SK-N-SH (cell line): Measurements from ENCODE around the gene GRPEL2. TPM values are rescaled to one million over a fixed set of nuclear protein-coding genes. Genes with fewer than 3 reads are reported as not detected.

ENCODE experiments used
- CTCF ChIA-PET: fragments of 300-600, 350-600 bp; formaldehyde crosslinking; extraction: SDS; loops from one replicate; lab custom pipeline; 2021; lab: Yijun Ruan, JAX
- POLR2A ChIA-PET: fragments of 350-600 bp; sonication (Branson Sonifier 250); formaldehyde crosslinking; extraction: SDS; loops from one replicate; lab custom pipeline; 2020; ENCODE audit warnings: antibody characterized with exemption, inconsistent platforms; lab: Yijun Ruan, JAX
- DNase-seq: peaks from one replicate; pipeline ENCODE4 v3.0.0; 2012
- H2AFZ ChIP-seq: fragments of 200-600 bp; sonication (generic); 2 replicates; pipeline ENCODE4 v1.8.1; 2016; ENCODE audit warnings: antibody characterized with exemption, mild to moderate bottlenecking, low read depth
- H3F3A ChIP-seq: fragments of 200-600 bp; sonication (generic); replicated peaks from 2 replicates; pipeline ENCODE3; 2016; ENCODE audit warnings: antibody characterized with exemption, mild to moderate bottlenecking; ENCODE audit not compliant: insufficient read depth
- H3K27ac ChIP-seq, 2 experiments: fragments of 200-500 bp in 1 of 2; fragments of 200-600 bp in 1 of 2; sonication (Bioruptor generic) in 1 of 2; sonication (generic), shearing (Covaris generic) in 1 of 2; 2 replicates each; pipeline versions ENCODE4 v1.5.1 to v1.6.1; 2014 to 2016; ENCODE audit warnings: low read depth in 2 of 2, inconsistent platforms in 1 of 2, low read length in 1 of 2, mild to moderate bottlenecking in 1 of 2, mixed read lengths in 1 of 2
- H3K27me3 ChIP-seq: fragments of 200-600 bp; sonication (generic), shearing (Covaris generic); 2 replicates; pipeline ENCODE4 v1.6.1; 2016; ENCODE audit warnings: mixed run types; ENCODE audit not compliant: insufficient read depth
- H3K36me3 ChIP-seq, 2 experiments: fragments of 200-500 bp in 1 of 2; fragments of 200-600 bp in 1 of 2; sonication (Bioruptor generic) in 1 of 2; sonication (generic) in 1 of 2; replicated peaks in 1 of 2; 2 replicates each; pipeline versions ENCODE3 to v1.5.1; 2014 to 2016; ENCODE audit warnings: low read length in 1 of 2, mild to moderate bottlenecking in 1 of 2; ENCODE audit not compliant: insufficient read depth in 2 of 2, control insufficient read depth in 1 of 2
- H3K4me1 ChIP-seq, 2 experiments: fragments of 200-500 bp in 1 of 2; fragments of 200-600 bp in 1 of 2; sonication (Bioruptor generic) in 1 of 2; sonication (generic), shearing (Covaris generic) in 1 of 2; 2 replicates each; pipeline versions ENCODE4 v1.5.1 to v1.6.1; 2014 to 2016; ENCODE audit warnings: low read depth in 1 of 2, low read length in 1 of 2, mixed run types in 1 of 2; ENCODE audit not compliant: insufficient read depth in 2 of 2, control insufficient read depth in 1 of 2
- H3K4me2 ChIP-seq: fragments of 200-600 bp; sonication (generic), shearing (Covaris generic); 2 replicates; pipeline ENCODE4 v1.6.1; 2017; ENCODE audit warnings: mixed run types
- H3K4me3 ChIP-seq, 2 experiments: fragments of 200-500 bp in 1 of 2; fragments of 200-600 bp in 1 of 2; sonication (Bioruptor generic) in 1 of 2; sonication (generic), shearing (Covaris generic) in 1 of 2; 2 replicates each; pipeline versions ENCODE4 v1.5.1 to v1.8.1; 2014 to 2016; ENCODE audit warnings: low read depth in 2 of 2, inconsistent platforms in 1 of 2, low read length in 1 of 2, mild to moderate bottlenecking in 1 of 2, mixed read lengths in 1 of 2, moderate library complexity in 1 of 2
- H3K79me2 ChIP-seq: fragments of 200-600 bp; sonication (generic); 2 replicates; pipeline ENCODE4 v1.8.1; 2017; ENCODE audit warnings: mild to moderate bottlenecking; ENCODE audit not compliant: insufficient read depth
- H3K9ac ChIP-seq: fragments of 200-600 bp; sonication (generic); 2 replicates; pipeline ENCODE4 v1.6.1; 2017; ENCODE audit warnings: mixed run types
- H3K9me2 ChIP-seq: fragments of 200-600 bp; sonication (generic); 2 replicates; pipeline ENCODE4 v1.6.1; 2017; ENCODE audit warnings: mixed run types
- H3K9me3 ChIP-seq: fragments of 200-600 bp; sonication (generic); 2 replicates; pipeline ENCODE4 v1.6.1; 2017; ENCODE audit warnings: mixed run types, mild to moderate bottlenecking, moderate library complexity
- H4K20me1 ChIP-seq: fragments of 200-600 bp; sonication (generic); 2 replicates; pipeline ENCODE4 v1.6.1; 2017; ENCODE audit warnings: mild to moderate bottlenecking, mixed run types; ENCODE audit not compliant: insufficient read depth
- EZH2phosphoT487 ChIP-seq: fragments of 200-600 bp; sonication (generic); IDR thresholded peaks from 2 replicates; pipeline ENCODE4 v1.6.1; 2017; ENCODE audit warnings: low read depth, mixed run types, mild to moderate bottlenecking, antibody characterized with exemption, moderate library complexity, borderline replicate concordance
- FOXJ3 ChIP-seq: sonication (generic); formaldehyde crosslinking; IDR thresholded peaks from 2 replicates; pipeline ENCODE4 v1.5.1; 2020; ENCODE audit warnings: mild to moderate bottlenecking, missing genetic modification reagents
- GABPA ChIP-seq: IDR thresholded peaks from 2 replicates; pipeline ENCODE4 v1.4.0; 2012; ENCODE audit warnings: low read depth, mild to moderate bottlenecking
- GATA2 ChIP-seq: sonication (generic); formaldehyde crosslinking; IDR thresholded peaks from 2 replicates; pipeline ENCODE4 v1.5.0; 2020; ENCODE audit warnings: mild to moderate bottlenecking, missing genetic modification reagents
- MEF2A ChIP-seq: IDR thresholded peaks from 2 replicates; pipeline ENCODE4 v1.4.0; 2012; ENCODE audit warnings: low read depth, borderline replicate concordance
- NFIC ChIP-seq: IDR thresholded peaks from 2 replicates; pipeline ENCODE4 v1.4.0; 2012; ENCODE audit warnings: borderline replicate concordance
- POLR2AphosphoS5 ChIP-seq: IDR thresholded peaks from 2 replicates; pipeline ENCODE4 v1.6.1; 2012; ENCODE audit warnings: low read depth, low read length
- RCOR1 ChIP-seq: fragments of 150-350 bp; IDR thresholded peaks from 2 replicates; pipeline ENCODE4 v1.6.1; 2017; ENCODE audit warnings: antibody characterized with exemption, low read length
- RXRA ChIP-seq: IDR thresholded peaks from 2 replicates; pipeline ENCODE4 v1.4.0; 2012; ENCODE audit warnings: low read depth, mild to moderate bottlenecking, borderline replicate concordance
- TAF1 ChIP-seq: IDR thresholded peaks from 2 replicates; pipeline ENCODE4 v1.6.1; 2012; ENCODE audit warnings: low read depth, mild to moderate bottlenecking, low read length, moderate library complexity, borderline replicate concordance
- TCF12 ChIP-seq: IDR thresholded peaks from 2 replicates; pipeline ENCODE4 v1.4.0; 2012
- TEAD4 ChIP-seq: IDR thresholded peaks from 2 replicates; pipeline ENCODE4 v1.4.0; 2012; ENCODE audit warnings: mild to moderate bottlenecking, borderline replicate concordance; ENCODE audit not compliant: insufficient read depth
- WGBS: methylation state at CpG from one replicate; pipeline ENCODE4 v1.1.6; 2017; ENCODE audit warnings: low lambda C conversion rate; 5-methylcytosine and 5-hydroxymethylcytosine counted together
- polyA plus RNA-seq, 3 experiments: library from polyadenylated mRNA; depleted of rRNA; stranded (reverse); fragments of >200 nt; gene quantifications; 2 replicates each; pipeline ENCODE4 v1.2.3, GENCODE V29; 2012
- TF ChIP-seq, protein P1 (sequence below): IDR thresholded peaks from 2 replicates; pipeline ENCODE4 v1.4.0; 2012; ENCODE audit warnings: low read depth
- TF ChIP-seq, protein P2 (sequence below): IDR thresholded peaks from 2 replicates; pipeline ENCODE4; 2012
- TF ChIP-seq, protein P3 (sequence below): fragments of 150-350 bp; IDR thresholded peaks from 2 replicates; pipeline ENCODE4 v1.6.1; 2016; ENCODE audit warnings: mild to moderate bottlenecking, low read depth, low read length
- TF ChIP-seq, protein P4 (sequence below): IDR thresholded peaks from 2 replicates; pipeline ENCODE4 v1.6.1; 2012; ENCODE audit warnings: mild to moderate bottlenecking, low read depth, low read length, moderate library complexity

The GRPEL2 gene
- polyA plus RNA-seq, 1 of the 3 experiments (the other 2 are of a cell fraction), result 4.6 TPM

DNA sequence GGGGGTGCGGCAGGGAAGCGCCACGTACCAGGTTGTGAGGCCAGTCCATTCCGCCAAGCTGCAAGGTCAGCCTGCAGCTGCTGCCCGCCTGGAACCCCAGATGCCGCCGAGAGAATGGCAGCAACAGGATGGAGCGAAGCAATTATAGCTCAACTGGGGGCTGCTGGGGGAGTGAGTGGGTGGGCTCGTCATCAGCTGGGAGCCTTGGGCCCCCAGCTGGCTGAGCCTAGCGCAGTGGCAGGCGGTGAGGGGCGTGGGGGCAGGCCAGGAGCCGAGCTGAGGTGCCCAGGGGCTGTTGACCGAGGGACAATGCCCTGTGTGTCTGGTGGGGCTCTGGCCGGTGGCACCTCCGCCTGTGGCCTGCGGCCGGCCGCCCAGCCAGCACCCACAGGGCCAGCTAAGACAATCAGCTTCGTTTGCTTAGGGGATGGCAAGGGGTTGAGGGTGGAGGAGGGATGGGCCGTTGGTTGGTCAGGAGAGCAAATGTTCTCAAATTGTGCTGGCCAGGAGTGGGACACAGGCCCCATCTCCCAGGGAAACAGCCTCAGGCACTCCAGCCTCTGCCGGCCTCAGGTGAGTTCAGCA is 34.0 kb downstream of the GRPEL2 start, which contains the start of gene IL17B:
TSS of gene IL17B (minus strand) at position 116 of the 585 bp plus-strand sequence. CDS start at position 49, 67 bp downstream.
- H3K4me2 ChIP-seq, result no peak within 1 kb of the TSS
- 67% methylated on average over 10 of the region's 22 CpGs for WGBS
- H3K9me2 ChIP-seq, result no peaks in the 10 kb centered on the region
- TF ChIP-seq GABPA (no peak), TAF1 (no peak), GATA2 (CRISPR knock-in tag) (no peak), RXRA (no peak), RCOR1 (no peak), TCF12 (no peak), POLR2AphosphoS5 (no peak), FOXJ3 (CRISPR knock-in tag) (no peak), MEF2A (no peak), EZH2phosphoT487 (no peak), TEAD4 (no peak), NFIC (no peak)
- TF ChIP-seq, protein P1, sequence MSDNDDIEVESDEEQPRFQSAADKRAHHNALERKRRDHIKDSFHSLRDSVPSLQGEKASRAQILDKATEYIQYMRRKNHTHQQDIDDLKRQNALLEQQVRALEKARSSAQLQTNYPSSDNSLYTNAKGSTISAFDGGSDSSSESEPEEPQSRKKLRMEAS, result no peak
- TF ChIP-seq, protein P2, sequence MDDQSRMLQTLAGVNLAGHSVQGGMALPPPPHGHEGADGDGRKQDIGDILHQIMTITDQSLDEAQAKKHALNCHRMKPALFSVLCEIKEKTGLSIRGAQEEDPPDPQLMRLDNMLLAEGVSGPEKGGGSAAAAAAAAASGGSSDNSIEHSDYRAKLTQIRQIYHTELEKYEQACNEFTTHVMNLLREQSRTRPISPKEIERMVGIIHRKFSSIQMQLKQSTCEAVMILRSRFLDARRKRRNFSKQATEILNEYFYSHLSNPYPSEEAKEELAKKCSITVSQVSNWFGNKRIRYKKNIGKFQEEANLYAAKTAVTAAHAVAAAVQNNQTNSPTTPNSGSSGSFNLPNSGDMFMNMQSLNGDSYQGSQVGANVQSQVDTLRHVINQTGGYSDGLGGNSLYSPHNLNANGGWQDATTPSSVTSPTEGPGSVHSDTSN, result no peak
- TF ChIP-seq, protein P3, sequence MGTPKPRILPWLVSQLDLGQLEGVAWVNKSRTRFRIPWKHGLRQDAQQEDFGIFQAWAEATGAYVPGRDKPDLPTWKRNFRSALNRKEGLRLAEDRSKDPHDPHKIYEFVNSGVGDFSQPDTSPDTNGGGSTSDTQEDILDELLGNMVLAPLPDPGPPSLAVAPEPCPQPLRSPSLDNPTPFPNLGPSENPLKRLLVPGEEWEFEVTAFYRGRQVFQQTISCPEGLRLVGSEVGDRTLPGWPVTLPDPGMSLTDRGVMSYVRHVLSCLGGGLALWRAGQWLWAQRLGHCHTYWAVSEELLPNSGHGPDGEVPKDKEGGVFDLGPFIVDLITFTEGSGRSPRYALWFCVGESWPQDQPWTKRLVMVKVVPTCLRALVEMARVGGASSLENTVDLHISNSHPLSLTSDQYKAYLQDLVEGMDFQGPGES, result no peak
- TF ChIP-seq, protein P4, sequence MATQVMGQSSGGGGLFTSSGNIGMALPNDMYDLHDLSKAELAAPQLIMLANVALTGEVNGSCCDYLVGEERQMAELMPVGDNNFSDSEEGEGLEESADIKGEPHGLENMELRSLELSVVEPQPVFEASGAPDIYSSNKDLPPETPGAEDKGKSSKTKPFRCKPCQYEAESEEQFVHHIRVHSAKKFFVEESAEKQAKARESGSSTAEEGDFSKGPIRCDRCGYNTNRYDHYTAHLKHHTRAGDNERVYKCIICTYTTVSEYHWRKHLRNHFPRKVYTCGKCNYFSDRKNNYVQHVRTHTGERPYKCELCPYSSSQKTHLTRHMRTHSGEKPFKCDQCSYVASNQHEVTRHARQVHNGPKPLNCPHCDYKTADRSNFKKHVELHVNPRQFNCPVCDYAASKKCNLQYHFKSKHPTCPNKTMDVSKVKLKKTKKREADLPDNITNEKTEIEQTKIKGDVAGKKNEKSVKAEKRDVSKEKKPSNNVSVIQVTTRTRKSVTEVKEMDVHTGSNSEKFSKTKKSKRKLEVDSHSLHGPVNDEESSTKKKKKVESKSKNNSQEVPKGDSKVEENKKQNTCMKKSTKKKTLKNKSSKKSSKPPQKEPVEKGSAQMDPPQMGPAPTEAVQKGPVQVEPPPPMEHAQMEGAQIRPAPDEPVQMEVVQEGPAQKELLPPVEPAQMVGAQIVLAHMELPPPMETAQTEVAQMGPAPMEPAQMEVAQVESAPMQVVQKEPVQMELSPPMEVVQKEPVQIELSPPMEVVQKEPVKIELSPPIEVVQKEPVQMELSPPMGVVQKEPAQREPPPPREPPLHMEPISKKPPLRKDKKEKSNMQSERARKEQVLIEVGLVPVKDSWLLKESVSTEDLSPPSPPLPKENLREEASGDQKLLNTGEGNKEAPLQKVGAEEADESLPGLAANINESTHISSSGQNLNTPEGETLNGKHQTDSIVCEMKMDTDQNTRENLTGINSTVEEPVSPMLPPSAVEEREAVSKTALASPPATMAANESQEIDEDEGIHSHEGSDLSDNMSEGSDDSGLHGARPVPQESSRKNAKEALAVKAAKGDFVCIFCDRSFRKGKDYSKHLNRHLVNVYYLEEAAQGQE, result no peak
- no peaks in the 10 kb centered on the region for H3K9me3 ChIP-seq
- H4K20me1 ChIP-seq, result no peaks in the 10 kb centered on the region
- POLR2A ChIA-PET, result interaction anchor here (1.0 to 4.3 kb wide), 2 partner anchors 41 to 54 kb away, joined by 4 to 40 read pairs; no protein-coding TSS in a partner anchor
- no peaks in the 10 kb centered on the region for H3K36me3 ChIP-seq
- H3K27ac ChIP-seq, result no peak within 1 kb of the TSS; a peak in 1 of 4 replicates
- H3K4me1 ChIP-seq, result peaks cover 0 to 34% of the 10 kb centered on the region in 2 experiments; a peak in 1 of 4 replicates
- H2AFZ ChIP-seq, result no peak within 1 kb of the TSS
- H3K4me3 ChIP-seq, result no peak within 1 kb of the TSS
- DNase-seq, result peak; percentile 47
- H3K79me2 ChIP-seq, result no peaks in the 10 kb centered on the region
- no peaks in the 10 kb centered on the region for H3K27me3 ChIP-seq
- no peak within 1 kb of the TSS for H3K9ac ChIP-seq
- no peaks in the 10 kb centered on the region for H3F3A ChIP-seq
- CTCF ChIA-PET, result interaction anchor here (0.8 to 41.4 kb wide), 5 partner anchors 10 to 184 kb away, joined by 3 to 1751 read pairs (median 12); no protein-coding TSS in a partner anchor
